HL-60 (cell line): ENCODE results near the gene ALKAL2.

Experiments used
- DNase-seq, 2 experiments: peaks; one replicate each; pipeline ENCODE4 v3.0.0-alpha.2; 2010 to 2020; ENCODE audit warnings: low read depth in 1 of 2, low spot score in 1 of 2
- H3K27ac ChIP-seq: fragments of 250-450 bp; sonication (Bioruptor Pico); replicated peaks from 2 replicates; pipeline ENCODE4 v1.5.1; 2020; ENCODE audit warnings: mild to moderate bottlenecking, moderate library complexity
- H3K27me3 ChIP-seq: fragments of 250-450 bp; sonication (Bioruptor Pico); 2 replicates; pipeline ENCODE4 v1.5.1; 2021; ENCODE audit warnings: mild to moderate bottlenecking, moderate library complexity; ENCODE audit not compliant: insufficient read depth, poor library complexity, severe bottlenecking
- H3K4me3 ChIP-seq: replicated peaks from 2 replicates; pipeline ENCODE4 v1.5.1; 2011; ENCODE audit warnings: mild to moderate bottlenecking, control low read depth, low read length; ENCODE audit not compliant: insufficient read depth
- CTCF ChIP-seq: IDR thresholded peaks from one replicate; pipeline ENCODE4 v1.5.1; 2011; ENCODE audit warnings: low read length, control low read depth, inconsistent platforms; ENCODE audit not compliant: insufficient read depth
- GABPA ChIP-seq: IDR thresholded peaks from 2 replicates; pipeline ENCODE4 v1.6.1; 2012; ENCODE audit warnings: low read depth
- POLR2AphosphoS5 ChIP-seq: IDR thresholded peaks from 2 replicates; pipeline ENCODE4 v1.6.1; 2012; ENCODE audit warnings: low read depth
- REST ChIP-seq: IDR thresholded peaks from 2 replicates; pipeline ENCODE4 v1.6.1; 2012; ENCODE audit warnings: low read depth; ENCODE audit not compliant: insufficient replicate concordance
- SPI1 ChIP-seq: IDR thresholded peaks from 2 replicates; pipeline ENCODE4 v1.6.1; 2012; ENCODE audit warnings: low read depth, mild to moderate bottlenecking, borderline replicate concordance

ALKAL2 gene

GRCh38 chr2:282371-283263 is 5.3 kb downstream of the ALKAL2 start:
- DNase-seq, result no peak
- Histone ChIP-seq H3K4me3 (no peak overlapping the region), H3K27ac (no peak overlapping the region), H3K27me3 (peaks cover 13% of the 10 kb centered on the region)
- no peak for TF ChIP-seq SPI1
- TF ChIP-seq GABPA, result no peak
- no peak for TF ChIP-seq CTCF
- no peak for TF ChIP-seq POLR2AphosphoS5
- no peak for TF ChIP-seq REST

- Histone ChIP-seq H3K4me3 (no peak overlapping the region), H3K27ac (no peak overlapping the region), H3K27me3 (peaks cover 5% of the 10 kb centered on the region)
- TF ChIP-seq REST, result no peak
- no peak for TF ChIP-seq SPI1
- no peak for TF ChIP-seq CTCF
- TF ChIP-seq GABPA, result no peak
- no peak for TF ChIP-seq POLR2AphosphoS5
- DNase-seq, result no peak
Measured at GRCh38 chr2:281381-281780, 6.5 kb downstream of the ALKAL2 start.

- DNase-seq, result no peak
- no peak overlapping the region for H3K4me3 ChIP-seq
- TF ChIP-seq GABPA (no peak), REST (no peak), CTCF (no peak), SPI1 (no peak), POLR2AphosphoS5 (no peak)
- H3K27ac ChIP-seq, result no peak overlapping the region
- no peaks in the 10 kb centered on the region for H3K27me3 ChIP-seq
Measured at GRCh38 chr2:280650-281110, 7.2 kb downstream of the ALKAL2 start.
